Activated CD4-positive, alpha-beta T cell treated with anti-CD3 and anti-CD28 coated beads for 4 hours (primary cell): ENCODE results near the gene PER3.
"Not testable (repeated sequence)": the region's sequence is repeated elsewhere in the genome, so short reads cannot be mapped to it uniquely, and the experiment has no call there.

Experiments
- DNase-seq, 2 donors: peaks; one replicate each; pipeline ENCODE4 v3.0.0-alpha.2; 2020

PER3 gene

DNA sequence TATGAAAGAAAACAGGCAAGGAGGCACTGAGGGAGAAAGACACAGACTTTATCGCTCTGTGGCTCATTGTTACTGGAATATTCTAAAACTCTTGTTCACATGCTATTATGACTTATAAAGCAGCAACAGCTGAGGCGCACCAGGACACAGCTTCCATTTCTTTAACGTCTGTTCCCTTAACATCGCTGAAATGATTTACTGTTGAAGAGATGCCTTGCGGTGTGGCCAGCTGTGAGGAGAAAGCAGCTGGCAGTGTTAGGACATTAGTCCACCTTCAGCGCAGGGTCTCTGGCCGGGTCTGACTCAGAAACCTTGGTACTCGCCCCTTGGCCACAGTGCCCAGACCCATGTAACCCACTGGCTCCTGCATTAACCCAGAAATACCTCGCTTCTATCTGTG lies 3.1 kb upstream of the PER3 start:
- no peak for DNase-seq

DNA sequence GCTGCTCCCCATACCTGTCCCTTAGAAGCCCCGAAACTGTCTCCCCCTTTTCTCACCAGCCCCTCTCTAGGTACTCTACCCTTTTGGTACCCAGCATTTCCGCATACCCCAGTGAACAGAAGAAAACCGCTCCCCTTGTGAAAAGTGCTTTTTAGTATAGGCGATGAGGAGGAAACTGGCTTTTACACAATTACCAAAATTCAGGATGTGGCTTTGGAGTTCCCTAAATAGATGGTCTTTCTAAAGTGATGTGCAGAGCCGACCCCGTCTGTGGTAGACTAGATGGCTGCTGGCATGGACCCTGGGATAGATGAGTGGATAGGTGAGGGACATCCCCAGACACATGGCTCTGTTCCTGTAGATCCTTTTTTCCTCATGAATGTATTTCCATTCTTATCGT lies 2.6 kb upstream of the PER3 start:
- DNase-seq: no peak

DNA sequence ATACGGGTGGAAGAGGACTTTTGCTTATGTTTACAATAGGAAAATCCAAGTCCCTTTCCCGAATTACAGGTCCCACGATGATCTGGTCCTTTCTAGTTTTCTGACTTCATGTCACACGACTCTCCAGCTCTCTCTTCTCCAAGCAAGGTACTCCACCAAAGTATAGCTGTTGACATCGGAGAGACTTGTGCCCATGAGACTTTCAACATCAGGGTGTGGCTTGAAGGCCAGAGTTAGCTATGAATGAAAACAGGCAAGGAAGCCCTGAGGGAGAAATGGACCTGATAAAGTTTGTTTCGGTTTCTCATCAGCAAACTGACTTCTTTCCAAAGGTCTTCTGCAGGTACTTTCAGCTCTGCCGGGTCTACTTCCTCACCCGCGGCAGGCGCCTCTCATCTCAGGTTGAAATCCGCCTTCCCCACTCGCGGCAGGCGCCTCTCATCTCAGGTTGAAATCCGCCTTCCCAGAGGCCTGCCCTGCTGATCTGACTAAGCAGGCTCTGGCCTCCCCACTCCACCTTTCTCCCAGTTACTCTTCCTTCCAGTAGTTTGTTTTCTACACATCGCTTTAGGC lies 2.1 kb upstream of the PER3 start:
- DNase-seq: peak in 1 of 2 donors; percentile 17

DNA sequence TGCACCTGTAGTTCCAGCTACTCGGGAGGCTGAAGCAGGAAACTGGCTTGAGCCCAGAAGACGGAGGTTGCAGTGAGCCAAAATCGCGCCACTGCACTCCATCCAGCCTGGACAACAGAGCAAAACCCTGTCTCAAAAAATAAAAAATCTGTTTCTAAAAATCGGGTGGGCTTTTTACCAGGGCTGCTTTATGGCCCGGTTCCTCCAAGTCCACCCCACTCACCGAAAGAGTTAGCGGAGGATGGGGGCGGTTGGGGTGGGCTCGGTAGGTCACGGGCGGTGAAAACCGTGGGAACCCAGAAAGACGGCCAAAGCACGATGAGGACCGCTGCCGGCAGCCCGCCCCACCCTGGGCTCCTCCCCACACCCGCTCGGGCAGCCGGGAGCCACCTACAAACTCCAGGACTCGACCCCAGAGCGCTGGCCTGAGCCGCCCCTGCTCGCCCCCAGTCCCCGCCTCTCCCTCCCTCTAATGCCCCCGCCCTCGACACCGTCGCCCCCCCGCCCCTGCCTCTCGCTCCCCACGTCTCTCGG lies 846 bp upstream of the PER3 start:
- no peak for DNase-seq

DNA sequence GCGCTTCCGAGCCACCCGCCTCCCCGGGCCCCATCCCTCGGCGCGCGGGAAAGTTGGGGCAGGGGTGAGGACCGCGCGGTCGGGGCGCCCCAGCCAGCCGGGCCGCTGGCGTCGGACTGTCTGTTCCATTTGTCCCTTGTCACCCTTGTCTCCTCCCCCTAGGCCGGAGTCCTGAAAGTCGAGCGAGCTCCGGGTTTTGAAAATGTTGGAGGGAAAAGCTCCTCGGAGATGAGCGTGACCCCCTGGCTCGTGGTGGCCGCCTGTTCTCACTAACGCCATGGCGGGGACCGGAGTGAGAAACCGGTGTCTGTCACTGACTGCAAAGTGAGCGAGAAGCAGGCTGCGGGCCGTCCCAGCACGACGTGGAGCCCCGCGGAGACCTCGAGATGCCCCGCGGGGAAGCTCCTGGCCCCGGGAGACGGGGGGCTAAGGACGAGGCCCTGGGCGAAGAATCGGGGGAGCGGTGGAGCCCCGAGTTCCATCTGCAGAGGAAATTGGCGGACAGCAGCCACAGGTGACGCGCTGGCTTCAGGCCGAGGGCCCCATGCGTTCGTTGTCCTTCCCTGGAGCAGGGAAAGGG lies 491 bp downstream of the PER3 start:
- peak in 1 of 2 donors; percentile 15 for DNase-seq

DNA sequence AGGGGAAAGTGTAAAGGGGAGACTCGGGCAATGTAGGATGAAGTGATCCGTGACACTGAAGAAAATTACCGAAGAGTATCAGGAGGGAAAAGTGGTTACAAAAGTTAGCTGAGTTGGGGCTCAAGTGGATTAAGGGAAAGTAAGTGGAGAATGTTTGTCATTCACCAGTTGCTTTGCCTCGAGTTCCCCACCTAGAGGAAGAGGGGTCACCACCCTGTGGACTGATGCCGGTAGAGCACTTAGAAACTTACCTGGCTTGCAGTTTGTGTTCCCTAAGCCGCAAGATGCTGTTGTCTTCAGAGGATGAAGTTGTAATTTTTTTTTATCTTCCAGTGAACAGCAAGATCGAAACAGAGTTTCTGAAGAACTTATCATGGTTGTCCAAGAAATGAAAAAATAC lies 1.0 kb downstream of the PER3 start:
- DNase-seq: no peak

DNA sequence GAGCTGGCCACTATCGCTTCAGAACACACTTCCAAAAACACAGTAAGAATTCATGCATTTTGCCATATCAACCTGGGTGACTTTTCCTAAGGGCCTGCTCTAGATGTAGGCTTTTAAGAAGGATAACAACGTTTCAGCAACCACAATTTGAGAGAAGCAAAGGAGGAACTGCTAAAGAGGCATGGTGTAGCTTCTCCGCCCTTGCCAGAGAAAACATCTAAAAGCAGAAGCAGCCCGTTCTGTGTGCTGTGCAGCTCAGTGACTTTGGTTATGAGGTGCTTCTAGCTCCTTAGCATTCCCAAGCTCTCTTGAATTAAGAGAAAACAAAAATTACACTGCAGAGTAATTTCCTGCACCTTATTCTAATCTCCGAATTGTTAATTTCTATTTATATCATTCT lies 2.7 kb downstream of the PER3 start:
- DNase-seq: no peak

DNA sequence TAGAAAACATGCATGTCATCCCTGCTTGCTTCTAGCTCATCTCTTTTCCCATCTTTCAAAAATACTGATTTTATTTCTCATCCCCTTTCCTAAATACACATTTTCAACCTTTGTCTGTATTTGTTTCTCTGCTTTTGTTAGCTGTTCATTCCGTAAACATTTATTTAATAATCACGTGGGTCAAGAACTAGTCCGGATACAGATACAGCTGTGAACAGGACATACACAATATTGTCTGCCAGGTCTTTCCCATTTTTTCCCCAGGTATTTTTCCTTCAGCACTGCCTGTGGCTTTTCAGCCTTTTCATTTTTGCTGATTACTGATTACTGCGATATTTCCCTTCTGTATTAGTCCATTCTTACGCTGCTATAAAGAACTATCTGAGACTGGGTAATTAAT lies 5.7 kb downstream of the PER3 start:
- no peak for DNase-seq

DNA sequence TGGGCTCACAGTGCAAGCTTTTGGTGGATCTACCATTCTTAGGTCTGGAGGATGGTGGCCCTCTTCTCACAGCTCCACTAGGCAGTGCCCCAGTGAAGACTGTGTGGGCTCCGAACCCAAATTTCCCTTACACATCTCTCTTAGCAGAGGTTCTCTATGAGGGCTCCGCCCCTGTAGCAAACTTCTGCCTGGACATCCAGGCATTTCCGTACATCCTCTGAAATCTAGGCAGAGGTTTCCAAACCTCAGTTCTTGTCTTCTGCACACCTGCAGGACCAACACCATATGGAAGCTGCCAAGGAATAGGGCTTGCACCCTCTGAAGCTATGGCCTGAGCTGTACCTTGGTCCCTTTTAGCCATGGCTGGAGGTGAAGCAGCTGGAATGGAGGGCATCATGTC lies 6.9 kb downstream of the PER3 start:
- not testable (repeated sequence) for DNase-seq

DNA sequence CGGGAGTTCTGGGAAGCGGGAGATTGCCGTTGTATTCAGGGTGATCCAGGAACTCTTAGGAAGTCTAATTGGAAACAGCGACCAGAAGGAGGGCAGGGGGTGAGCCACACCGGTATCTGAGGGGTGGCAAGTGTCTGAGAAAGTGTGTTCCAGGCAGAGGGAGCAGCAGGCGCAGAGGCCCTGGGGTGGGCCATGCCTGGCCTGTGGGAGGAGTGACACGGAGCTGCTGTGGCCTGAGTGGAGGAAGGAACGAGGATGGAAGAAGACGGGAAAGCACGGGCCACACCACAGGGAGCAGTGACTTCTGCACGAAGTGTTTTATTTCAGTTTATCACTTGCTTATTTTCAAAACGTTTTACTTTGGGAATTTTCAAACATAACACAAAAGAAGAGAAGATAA lies 11.3 kb downstream of the PER3 start:
- no peak for DNase-seq

DNA sequence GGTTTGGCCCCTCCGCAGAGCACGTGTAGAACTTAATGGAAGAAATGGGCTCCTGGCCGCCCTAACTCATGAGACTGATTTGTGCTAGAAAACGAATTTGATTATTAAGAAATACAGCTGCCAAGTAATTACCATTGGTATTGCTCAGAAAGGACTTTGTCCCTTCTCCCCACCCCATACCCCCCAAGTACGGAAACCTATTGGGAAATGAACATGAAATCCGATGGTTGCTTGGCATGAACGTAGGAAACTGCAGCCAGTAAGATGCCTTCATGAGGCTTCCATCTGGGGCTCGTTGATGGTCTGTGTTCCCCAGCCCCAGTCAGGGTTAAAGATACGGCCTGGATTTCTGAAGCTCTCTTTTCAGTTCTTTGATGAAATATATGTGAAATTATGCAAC lies 21.4 kb downstream of the PER3 start:
- DNase-seq: no peak

DNA sequence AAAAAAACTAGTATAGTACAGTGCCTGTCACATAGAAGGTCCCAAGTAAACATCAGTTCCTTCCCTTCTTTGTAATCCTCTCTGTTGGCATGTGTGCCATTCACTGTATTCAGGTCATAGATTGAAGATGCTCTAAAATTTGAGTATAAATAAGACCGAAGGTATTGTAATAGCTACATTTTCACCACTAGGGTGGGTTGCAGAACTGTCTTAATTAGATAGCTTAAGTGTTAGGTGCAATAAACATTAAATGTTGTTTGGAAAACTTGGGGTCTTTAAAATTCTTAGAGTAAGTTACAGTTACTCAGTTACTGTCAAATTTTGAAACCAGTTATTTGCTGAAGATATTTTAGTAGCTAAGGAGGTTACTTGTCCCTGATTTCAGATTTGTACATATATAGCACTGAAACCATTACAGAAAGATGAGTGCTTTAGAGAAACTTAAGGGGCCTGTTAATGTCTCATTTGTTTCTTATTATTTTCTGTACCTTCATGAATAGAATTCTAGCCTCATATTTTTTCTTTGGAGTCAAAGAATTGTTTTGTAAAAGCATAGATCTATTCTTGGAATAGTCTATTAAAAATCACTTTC lies 24.3 kb downstream of the PER3 start:
- no peak for DNase-seq

DNA sequence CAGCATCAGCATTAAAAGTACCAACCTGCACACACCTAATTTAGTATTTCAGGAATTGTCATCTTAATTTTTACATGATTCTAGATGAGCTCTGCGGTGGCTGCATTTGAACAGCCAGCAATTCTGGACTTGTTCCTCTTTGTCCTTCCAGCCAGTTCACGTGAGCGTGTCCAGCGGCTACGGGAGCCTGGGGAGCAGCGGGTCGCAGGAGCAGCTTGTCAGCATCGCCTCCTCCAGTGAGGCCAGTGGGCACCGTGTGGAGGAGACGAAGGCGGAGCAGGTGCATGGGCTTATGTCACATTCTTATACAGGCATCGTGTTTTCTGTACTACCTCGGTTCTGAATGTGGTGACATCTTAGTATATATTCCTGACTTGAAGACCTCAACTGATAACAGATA lies 25.7 kb downstream of the PER3 start:
- no peak for DNase-seq

DNA sequence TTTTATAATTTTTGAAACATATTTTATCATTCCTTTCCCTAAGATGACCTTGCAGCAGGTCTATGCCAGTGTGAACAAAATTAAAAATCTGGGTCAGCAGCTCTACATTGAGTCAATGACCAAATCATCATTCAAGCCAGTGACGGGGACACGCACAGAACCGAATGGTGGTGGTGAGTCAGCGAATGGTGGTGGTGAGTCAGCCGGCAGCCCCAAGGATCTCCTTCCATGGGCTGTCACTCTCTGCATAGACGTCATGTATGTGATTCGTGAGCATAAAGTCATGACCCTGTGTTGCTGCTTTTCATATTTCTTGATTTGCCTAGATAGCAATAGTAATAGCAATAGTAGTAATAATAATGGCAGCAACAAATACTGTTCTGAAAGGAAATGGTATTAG lies 26.3 kb downstream of the PER3 start:
- DNase-seq: peak; percentile 13 to 18

DNA sequence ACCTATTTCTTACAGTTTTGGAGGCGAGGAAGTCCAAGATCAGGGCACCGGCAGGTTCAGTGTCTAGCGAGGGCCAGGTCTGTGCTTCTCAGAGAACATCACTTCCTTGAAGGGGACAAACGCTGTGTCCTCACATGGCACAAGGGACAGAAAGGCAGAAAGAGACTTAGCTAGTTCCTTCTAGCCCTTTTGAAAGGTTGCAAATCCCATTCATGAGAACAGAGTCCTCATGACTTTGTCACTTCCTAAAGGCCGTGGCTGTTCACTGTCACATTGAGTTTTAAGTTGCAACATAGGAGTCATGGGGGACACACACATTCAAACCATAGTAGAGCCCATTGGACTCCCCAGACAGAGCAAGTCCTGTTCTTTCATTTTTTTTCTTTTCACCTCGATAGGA lies 27.4 kb downstream of the PER3 start:
- DNase-seq: no peak

DNA sequence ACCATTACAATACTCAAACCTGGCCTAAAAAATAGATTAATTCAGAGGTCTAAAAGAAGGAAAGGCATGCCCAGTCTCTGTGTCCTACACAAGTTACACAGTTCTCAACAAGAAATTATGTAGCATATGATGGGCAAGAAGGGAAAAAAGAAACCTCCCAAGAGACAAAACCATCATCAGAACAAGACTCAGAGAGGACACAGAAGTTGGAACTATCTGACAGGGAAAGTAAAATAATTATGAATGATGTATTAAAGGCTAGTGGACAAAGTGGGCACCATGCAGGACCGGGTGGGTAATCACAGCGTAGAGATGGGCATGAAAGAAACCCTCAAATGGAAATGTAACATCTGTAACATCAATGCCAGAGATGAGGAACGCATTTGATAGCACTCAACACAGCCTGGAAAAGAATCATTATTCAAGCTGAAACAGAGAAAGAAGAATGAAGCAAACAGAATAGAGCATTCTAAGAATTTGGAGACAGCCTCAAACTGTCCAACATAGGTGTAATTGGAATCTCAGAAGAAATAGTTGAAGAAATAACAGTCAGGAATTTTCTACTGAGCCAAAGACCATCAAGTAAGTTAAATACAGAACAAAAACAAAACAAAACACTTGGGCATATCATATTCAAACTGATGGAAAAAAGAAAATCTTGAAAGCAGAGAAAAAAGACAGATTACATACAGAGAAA lies 29.7 kb downstream of the PER3 start:
- DNase-seq: no peak

DNA sequence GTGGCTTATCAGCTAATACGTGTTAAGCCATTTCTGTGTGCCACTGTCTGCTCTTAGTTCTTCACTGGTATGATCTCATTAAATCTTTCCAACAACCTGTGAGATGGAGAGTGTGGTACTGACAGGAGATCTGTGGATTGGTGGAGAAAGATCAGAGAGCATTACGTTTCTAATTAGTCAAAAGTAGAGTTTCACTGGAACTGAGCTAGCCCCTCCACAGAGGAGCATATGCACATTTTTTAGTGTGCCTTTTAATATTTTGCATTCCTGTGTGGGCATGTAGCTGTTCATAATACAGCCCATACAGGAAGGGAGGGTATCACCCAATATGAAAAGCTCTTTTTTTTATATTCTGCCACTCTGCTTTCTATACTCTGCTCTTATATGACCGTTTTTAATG lies 37.2 kb downstream of the PER3 start:
- no peak for DNase-seq

DNA sequence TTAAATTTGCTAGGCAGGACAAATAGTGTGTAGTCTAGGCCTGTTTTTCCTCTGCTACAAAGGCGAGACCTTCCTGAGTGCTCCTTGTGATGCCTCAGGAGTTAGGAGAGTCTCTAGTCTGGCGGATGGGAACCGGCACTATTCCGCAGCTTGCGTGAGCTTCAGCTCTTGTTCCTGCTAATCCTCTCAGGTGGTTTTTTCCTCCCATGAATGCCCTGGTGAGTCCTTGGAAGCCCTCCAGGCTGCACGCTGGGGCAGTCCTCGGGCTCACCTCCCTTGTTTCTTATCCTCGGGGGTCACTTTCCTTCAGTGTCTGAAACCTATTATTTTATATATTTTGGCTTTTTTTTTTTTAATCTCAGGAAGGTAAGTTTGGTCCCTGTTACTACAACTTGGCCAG lies 40.6 kb downstream of the PER3 start:
- no peak for DNase-seq

DNA sequence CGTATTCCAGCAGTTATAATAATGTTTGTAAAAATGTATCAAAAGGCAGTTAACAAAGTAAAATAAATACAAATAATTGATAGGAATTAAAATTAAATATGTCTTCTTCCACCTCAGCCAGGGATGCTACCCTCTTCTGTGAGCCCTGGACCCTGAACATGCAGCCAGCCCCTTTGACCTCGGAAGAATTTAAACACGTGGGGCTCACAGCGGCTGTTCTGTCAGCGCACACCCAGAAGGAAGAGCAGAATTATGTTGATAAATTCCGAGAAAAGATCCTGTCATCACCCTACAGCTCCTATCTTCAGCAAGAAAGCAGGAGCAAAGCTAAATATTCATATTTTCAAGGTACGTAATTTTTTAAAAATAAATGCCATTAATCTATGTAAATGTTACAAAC lies 42.3 kb downstream of the PER3 start:
- DNase-seq: no peak

DNA sequence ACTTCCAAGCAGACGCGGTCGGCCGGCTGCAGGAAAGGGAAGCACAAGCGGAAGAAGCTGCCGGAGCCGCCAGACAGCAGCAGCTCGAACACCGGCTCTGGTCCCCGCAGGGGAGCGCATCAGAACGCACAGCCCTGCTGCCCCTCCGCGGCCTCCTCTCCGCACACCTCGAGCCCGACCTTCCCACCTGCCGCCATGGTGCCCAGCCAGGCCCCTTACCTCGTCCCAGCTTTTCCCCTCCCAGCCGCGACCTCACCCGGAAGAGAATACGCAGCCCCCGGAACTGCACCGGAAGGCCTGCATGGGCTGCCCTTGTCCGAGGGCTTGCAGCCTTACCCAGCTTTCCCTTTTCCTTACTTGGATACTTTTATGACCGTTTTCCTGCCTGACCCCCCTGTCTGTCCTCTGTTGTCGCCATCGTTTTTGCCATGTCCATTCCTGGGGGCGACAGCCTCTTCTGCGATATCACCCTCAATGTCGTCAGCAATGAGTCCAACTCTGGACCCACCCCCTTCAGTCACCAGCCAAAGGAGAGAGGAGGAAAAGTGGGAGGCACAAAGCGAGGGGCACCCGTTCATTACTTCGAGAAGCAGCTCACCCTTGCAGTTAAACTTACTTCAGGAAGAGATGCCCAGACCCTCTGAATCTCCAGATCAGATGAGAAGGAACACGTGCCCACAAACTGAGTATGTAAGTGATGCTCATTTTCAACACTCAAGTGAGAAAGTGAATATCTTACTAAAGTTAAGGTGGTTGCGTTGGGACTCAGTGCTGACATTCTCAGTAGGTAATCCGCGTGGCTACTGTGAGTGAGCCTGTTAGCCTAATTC lies 43.2 kb downstream of the PER3 start:
- DNase-seq: peak; percentile 29 to 32

DNA sequence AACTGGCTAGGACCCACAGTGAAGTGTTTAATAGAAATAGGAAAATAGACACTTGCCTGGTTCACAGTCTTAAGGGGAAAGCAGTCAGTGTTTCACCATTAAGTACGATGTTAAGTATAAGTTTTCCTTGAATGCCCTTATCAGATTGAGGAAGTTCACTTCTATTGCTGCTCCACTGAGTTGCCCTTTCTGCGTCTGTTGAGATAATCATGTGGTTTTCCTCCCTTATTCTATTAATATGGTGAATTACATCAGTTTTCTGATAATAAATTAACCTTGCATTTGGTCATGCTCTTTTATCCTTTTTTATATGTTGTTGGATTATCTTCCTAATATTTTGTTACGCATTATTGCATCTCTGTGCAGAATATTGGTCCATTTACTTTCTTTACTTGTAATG lies 47.4 kb downstream of the PER3 start:
- DNase-seq: no peak

DNA sequence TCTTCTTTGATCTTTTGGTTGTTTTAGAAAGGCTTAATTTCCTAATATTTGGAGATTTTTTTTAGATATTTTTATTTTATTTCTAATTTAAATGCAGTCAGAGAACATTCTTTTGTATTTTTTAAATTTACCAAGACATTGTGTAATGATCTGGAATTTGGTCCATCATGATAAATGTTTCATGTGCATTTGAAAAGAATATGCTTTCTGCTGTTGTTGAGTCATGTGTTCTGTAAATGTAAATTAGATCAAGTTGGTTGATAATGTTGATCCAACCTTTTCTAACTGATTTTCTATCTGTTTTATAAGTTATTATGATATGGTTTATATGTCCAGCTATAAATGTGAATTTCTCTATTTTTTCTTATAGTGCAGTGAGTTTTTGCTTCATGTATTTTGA lies 48.9 kb downstream of the PER3 start:
- no peak for DNase-seq

DNA sequence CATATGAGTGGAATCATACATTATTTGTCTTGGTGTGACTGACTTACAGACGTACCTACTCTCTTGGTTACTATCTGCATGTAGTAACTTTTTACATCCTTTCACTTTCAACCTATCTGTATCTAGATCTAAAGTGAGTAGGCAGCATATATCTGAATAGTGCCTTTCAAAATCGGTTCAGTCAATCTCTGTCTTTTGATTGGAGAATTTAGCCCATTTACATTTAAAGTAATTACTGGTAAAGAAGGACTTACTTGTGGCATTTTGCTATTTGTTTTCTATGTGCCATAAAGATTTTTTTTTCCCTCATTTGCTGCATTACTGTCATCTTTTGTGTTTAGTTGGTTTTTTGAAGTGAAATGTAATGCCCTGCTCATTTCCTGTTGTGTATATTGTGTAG lies 54.6 kb downstream of the PER3 start:
- no peak for DNase-seq
